Putamen (tissue), 1 donor: Measurements from ENCODE around the gene UNCX.
A peak's percentile ranks its signal among the peaks of the same experiment; 100 is the strongest.
"Not testable (repeated sequence)": the region's sequence is repeated elsewhere in the genome, so short reads cannot be mapped to it uniquely, and the experiment has no call there.

ENCODE experiments used
- DNase-seq: peaks from one replicate; pipeline ENCODE4 v3.0.0-alpha.2; 2016; ENCODE audit warnings: low spot score

Gene UNCX

GRCh38 chr7:1232623-1233332 lies at the start of gene UNCX:
Gene UNCX (plus strand): TSS chr7:1232872. CDS start chr7:1233018, 146 bp downstream.
- DNase-seq = no peak

GRCh38 chr7:1187127-1187526 lies 45.5 kb upstream of the UNCX start:
- DNase-seq = no peak

GRCh38 chr7:1188720-1189294 lies 43.9 kb upstream of the UNCX start:
- no peak for DNase-seq

DNA sequence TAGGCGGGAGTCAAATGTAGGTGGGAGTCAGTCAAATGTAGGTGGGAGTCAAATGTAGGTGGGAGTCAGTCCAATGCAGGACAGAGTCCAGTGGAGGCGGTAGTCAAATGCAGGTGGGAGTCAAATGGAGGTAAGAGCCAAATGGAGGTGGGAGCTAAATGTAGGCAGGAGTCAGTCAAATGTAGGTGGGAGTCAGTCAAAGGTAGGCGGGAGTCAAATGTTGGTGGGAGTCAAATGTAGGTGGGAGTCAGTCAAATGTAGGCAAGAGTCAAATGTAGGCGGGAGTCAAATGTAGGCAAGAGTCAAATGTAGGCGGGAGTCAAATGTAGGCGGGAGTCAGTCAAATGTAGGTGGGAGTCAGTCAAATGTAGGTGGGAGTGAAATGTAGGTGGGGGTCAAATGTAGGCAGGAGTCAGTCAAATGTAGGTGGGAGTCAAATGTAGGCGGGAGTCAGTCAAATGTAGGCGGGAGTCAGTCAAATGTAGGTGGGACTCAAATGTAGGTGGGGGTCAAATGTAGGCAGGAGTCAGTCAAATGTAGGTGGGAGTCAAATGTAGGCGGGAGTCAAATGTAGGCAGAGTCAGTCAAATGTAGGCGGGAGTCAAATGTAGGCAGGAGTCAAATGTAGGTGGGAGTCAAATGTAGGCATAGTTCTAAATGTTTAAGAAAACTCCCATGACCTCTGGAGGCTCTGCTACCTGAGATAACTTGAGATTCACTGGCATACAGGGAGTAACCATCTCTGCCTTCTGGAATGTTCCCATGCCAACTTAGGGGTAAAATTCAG lies 42.5 kb upstream of the UNCX start:
- DNase-seq = no peak

DNA sequence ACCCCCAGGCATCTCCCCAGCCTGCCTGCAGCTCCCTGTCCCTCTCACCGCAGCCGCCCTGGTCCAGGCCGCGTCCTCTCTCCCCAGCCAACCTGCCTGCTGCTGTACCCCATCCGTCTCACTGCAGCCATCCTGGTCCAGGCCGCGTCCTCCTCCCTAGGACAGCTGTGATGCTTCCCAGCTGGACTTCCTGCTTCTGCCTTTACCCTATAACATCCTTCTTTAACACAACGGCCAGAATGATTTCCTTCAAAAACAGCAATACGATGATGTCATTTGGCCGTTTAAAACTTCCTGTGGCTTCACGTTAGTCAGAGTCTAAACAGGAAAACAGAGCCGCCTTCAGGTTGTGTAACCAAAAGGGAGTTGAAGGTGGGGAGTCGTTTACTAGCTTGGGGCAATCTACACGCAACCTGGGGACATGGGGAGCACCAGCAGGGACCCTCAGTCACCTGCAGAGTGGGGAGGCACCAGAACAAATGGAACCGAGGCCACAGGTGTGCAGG lies 40.4 kb upstream of the UNCX start:
- no peak for DNase-seq

DNA sequence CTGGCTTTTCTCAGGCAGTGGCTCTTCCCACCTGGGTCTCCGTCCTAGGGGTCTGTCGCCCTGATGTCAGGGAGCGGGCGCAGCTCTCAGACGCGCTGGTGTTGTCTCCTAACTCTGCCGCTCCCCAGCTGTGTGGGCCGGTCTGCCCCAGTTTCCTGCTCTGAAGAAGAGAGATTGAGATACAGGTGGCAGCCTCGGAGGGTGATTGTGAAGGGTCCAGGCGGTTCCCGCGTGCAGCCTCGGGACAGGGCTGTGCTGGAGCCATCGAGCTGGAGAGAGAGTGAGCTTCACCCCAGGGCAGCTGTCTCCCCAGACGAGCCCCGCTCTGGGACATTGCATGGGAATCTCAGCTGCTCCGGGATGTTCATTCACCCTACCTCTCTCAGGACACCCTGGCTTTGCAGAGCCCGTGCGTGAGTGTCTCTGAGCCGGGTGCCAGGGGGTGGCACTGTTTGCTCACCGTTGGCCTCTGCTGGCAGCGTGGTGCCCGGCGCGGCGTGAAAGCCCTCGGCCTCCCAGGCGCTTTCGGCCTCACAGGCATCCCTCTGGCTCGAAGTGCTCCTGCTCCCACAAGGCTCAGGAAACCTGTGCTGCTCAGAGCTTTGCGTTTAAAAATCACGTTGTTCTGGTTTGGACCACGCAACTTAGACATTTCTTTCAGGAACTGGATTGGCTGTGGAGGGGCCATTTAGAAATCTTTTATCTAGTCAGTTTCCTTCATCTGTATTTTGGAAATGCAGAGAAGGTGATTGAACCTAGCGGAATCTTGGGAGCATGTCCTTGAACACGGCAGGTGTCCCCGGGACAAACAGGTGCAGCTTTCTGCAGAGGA lies 38.9 kb upstream of the UNCX start:
- peak; percentile 25 for DNase-seq

DNA sequence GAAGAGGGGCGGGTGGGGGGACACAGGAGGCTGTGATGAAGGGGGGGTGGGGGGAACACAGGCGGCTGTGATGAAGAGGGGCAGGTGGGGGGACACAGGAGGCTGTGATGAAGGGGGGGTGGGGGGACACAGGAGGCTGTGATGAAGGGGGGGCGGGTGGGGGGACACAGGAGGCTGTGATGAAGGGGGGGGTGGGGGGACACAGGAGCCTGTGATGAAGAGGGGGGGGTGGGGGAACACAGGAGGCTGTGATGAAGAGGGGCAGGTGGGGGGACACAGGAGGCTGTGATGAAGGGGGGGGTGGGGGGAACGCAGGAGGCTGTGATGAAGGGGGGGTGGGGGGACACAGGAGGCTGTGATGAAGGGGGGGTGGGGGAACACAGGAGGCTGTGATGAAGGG lies 36.2 kb upstream of the UNCX start:
- not testable (repeated sequence) for DNase-seq

DNA sequence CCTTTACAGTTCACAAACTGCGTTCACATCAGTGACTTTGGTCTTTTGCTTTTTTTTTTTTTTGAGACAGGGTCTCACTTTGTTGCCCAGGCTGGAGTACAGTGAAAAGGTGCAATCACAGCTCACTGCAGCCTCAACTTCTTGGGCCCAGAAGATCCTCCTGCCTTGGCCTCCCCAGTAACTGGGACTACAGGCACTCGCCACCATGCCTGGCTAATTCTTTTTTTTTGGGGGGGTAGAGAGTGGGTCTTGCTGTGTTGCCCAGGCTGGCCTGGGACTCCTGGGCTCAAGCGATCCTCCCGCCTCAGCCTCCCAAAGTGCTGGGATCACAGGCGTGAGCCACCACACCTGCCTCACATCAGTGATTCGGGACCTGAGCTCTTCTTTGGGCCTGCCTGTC lies 35.7 kb upstream of the UNCX start:
- DNase-seq = no peak

GRCh38 chr7:1197997-1198625 lies 34.6 kb upstream of the UNCX start:
- DNase-seq = no peak

DNA sequence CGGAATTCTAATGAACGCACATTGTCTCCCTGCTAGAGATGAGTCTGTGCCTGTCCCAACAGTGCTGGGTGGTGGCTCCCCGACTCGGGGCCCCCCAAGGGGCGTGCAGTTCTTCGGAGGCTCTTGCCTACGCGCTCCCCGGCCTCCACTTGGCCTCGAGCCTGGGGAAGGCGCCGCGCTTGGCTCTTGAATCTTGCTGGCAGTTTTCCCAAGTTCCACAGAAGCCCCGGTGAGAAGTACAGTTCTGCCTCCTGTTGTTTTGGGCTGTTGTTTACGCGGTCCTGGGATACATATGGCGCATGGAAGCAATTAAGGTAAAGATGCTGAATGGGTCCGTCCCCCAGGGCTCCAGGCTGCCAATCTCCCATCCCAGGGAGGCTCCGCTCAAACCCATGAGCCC lies 32.6 kb upstream of the UNCX start:
- DNase-seq = no peak

GRCh38 chr7:1201916-1202315 lies 30.8 kb upstream of the UNCX start:
- no peak for DNase-seq

- DNase-seq = not testable (repeated sequence)
These were observed 29.8 kb upstream of the UNCX start for GRCh38 chr7:1202914-1203313.

DNA sequence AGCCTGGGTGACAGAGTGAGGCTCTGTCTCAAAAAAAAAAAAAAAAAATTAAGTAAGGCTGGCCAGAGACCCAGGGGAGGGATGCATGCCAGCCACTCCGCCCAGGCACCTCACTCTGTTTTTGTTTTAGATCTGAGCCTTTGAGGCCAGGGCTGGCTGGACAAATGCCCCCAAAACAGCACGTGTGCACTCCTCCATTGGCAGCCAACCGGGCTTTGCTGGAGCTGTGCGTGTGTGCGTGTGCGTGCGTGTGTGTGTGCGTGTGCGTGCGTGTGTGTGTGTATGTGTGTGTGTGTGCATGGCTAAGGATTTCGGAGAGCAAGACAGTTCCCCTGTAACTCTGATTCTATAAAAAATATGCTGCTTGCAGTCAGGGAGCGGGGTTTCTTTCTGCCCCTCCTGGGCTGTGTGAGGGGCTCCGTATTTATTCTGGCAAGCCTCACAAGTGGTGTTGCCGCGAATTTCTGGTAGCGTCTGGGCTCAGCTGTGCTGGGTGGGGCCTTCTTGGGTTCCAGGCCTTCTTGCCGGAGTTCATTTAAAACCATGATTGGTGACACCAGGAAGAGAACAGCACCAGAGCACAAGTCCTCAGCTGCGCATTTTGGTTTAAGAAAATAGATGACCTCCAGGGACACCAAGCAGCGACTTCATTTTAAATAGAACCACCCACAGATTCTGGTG lies 28.1 kb upstream of the UNCX start:
- no peak for DNase-seq

GRCh38 chr7:1205742-1206141 lies 26.9 kb upstream of the UNCX start:
- DNase-seq = not testable (repeated sequence)

GRCh38 chr7:1209097-1209496 lies 23.6 kb upstream of the UNCX start:
- DNase-seq = no peak

DNA sequence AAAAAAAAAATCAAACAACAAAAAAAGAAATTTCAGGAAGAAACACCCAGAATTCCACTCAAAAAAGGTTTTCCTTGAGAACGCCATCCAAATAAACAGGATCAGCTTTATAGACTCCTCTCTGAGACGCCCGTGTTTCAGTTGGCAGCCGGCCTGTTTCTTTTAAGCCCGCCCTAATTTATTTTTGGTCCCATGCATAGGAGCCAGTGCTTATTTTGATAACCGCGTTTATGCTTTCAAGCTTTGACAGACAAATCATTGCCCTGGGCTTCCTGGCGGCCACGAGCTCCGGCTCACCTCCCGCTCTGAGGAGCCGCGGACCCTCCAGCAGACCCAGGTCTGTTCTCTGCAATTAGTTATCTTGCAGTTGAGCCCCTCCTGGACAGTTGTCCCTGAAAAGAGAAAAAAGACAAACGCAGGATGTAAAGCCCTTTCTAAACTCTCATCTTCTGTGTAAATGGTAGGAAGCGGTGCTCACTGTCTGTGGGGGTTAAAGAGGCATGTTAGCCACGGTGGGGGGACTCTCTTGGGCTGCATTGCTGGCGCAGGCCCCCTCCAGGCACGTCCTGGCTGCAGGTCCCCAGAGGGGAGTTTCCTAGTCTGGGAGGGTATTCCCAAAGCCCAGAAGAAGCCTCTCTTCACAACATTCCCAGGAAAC lies 22.2 kb upstream of the UNCX start:
- peak; percentile 9 for DNase-seq

DNA sequence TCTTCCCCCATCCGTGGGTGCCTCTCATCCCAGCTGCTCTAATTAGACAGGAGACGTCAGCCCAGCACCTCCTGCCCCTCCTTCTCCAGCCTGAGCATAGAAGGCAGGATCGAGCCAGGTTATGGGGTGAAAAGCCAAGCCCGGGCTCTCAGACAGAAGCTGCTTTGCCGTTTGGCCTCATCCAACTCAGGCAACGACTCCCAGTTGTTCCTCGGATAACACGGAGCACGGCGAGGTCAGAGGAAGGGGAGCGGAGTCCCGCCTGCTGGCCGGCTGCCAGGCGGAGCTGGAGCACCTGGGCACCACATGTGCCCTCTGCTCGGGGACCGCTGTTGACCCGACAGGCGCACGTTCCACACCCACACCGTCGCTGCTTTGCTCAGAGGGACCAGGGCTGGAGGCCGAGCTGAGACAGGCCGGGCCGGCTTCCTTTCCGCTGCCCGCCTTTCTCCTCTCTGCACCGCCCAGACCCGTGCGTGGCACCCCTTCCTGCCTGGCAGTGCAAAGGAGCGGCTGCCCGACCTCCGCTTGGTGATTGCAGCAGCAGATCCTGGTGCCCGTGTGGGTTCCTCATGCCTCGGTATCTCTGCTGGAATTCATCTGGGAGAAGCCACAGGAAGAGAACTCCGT lies 21.6 kb upstream of the UNCX start:
- DNase-seq = no peak

DNA sequence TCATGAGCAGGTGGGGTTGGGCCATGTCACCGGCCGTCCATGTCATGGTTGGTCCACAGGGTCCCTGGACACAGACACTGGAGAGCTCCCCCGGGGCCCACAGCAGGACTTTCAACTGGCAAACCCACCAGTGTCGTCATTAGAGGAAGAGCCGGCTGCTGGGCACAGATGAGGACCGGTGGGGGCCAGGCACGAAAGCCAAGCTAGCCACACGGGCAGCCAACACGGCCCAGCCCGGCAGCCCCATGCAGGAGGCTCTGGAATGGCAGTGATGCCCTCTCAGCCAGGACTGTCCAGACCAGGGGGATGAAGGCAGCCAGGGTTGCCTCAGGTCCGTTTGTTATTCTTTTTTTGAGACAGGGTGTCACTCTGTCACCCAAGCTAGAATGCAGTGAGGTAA lies 21.1 kb upstream of the UNCX start:
- no peak for DNase-seq

GRCh38 chr7:1212025-1212424 lies 20.6 kb upstream of the UNCX start:
- not testable (repeated sequence) for DNase-seq

GRCh38 chr7:1214516-1214915 lies 18.2 kb upstream of the UNCX start:
- no peak for DNase-seq
